NT2/D1 (cell line): ENCODE results near the gene CFAP54.

Experiments
- DNase-seq: peaks from one replicate; pipeline ENCODE4 v3.0.0-alpha.2; 2011; ENCODE audit warnings: low read depth, low spot score
- H3K27me3 ChIP-seq: 2 replicates; pipeline ENCODE4 v1.6.0; 2011; ENCODE audit warnings: mild to moderate bottlenecking; ENCODE audit not compliant: insufficient read length, insufficient read depth
- H3K36me3 ChIP-seq: 2 replicates; pipeline ENCODE4 v1.6.1; 2011; ENCODE audit warnings: mild to moderate bottlenecking, low read length, mixed read lengths; ENCODE audit not compliant: insufficient read depth, insufficient read length
- H3K4me1 ChIP-seq: 2 replicates; pipeline ENCODE4 v1.5.1; 2011; ENCODE audit not compliant: insufficient read depth, insufficient read length
- H3K4me3 ChIP-seq: 2 replicates; pipeline ENCODE4 v1.5.1; 2011; ENCODE audit warnings: low read depth; ENCODE audit not compliant: insufficient read length
- H3K9ac ChIP-seq: 2 replicates; pipeline ENCODE4 v1.6.0; 2011; ENCODE audit warnings: low read depth; ENCODE audit not compliant: insufficient read length
- H3K9me3 ChIP-seq: 2 replicates; pipeline ENCODE4 v1.5.1; 2011; ENCODE audit warnings: mild to moderate bottlenecking, low read length; ENCODE audit not compliant: insufficient read depth
- SUZ12 ChIP-seq: IDR thresholded peaks from 2 replicates; pipeline ENCODE4 v1.6.1; 2011; ENCODE audit not compliant: insufficient read length, insufficient read depth; ENCODE audit errors: extremely low read depth
- YY1 ChIP-seq: IDR thresholded peaks from 2 replicates; pipeline ENCODE4 v1.6.1; 2011; ENCODE audit not compliant: insufficient read length, insufficient read depth
- ZNF274 ChIP-seq: IDR thresholded peaks from 2 replicates; pipeline ENCODE4 v1.6.1; 2011; ENCODE audit warnings: mild to moderate bottlenecking, low read depth, low read length

Gene CFAP54

GRCh38 chr12:96811083-96811482 lies 321.7 kb downstream of the CFAP54 start:
- Histone ChIP-seq H3K4me3 (no peak overlapping the region), H3K36me3 (no peaks in the 10 kb centered on the region), H3K9me3 (no peaks in the 10 kb centered on the region), H3K9ac (no peak overlapping the region), H3K27me3 (no peaks in the 10 kb centered on the region), H3K4me1 (no peaks in the 10 kb centered on the region)
- DNase-seq = no peak
- TF ChIP-seq ZNF274 (no peak), SUZ12 (no peak), YY1 (no peak)

DNA sequence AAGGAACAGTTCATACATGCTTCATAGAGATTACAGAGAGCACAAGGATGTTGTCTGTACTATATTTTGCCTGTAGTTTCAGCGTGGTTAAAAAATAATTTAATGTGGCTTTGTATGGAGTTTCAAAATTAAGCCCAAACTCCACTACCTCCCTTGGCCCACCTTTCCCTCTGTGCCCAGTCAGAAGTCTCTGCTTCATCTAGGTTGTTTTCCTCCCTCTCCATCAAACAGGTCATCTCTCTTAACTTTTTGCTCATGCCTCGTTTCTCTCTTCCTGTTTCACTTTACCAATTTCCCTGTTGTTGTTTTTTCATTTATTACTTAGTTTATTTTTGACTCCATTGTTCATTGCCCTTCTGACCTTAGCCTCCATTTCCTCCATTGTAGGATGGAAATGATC lies 322.8 kb downstream of the CFAP54 start:
- H3K9ac ChIP-seq = no peak overlapping the region
- no peak overlapping the region for H3K4me3 ChIP-seq
- no peaks in the 10 kb centered on the region for H3K36me3 ChIP-seq
- H3K9me3 ChIP-seq = no peaks in the 10 kb centered on the region
- DNase-seq = no peak
- TF ChIP-seq ZNF274 = no peak
- no peak for TF ChIP-seq SUZ12
- TF ChIP-seq YY1 = no peak
- H3K4me1 ChIP-seq = no peaks in the 10 kb centered on the region
- H3K27me3 ChIP-seq = no peaks in the 10 kb centered on the region

GRCh38 chr12:96814200-96814599 lies 324.8 kb downstream of the CFAP54 start:
- TF ChIP-seq SUZ12 (no peak), ZNF274 (no peak), YY1 (no peak)
- H3K9ac ChIP-seq = no peak overlapping the region
- H3K4me1 ChIP-seq = no peaks in the 10 kb centered on the region
- no peak for DNase-seq
- no peaks in the 10 kb centered on the region for H3K27me3 ChIP-seq
- H3K36me3 ChIP-seq = no peaks in the 10 kb centered on the region
- H3K4me3 ChIP-seq = no peak overlapping the region
- H3K9me3 ChIP-seq = no peaks in the 10 kb centered on the region; the same call in 1 of the 2 replicates

- H3K4me3 ChIP-seq = no peak overlapping the region
- no peaks in the 10 kb centered on the region for H3K36me3 ChIP-seq
- DNase-seq = no peak
- no peaks in the 10 kb centered on the region for H3K27me3 ChIP-seq
- no peak overlapping the region for H3K9ac ChIP-seq
- no peaks in the 10 kb centered on the region for H3K4me1 ChIP-seq
- peaks cover 4% of the 10 kb centered on the region; the same call in 1 of the 2 replicates for H3K9me3 ChIP-seq
- TF ChIP-seq SUZ12 (no peak), ZNF274 (no peak), YY1 (no peak)
These were observed 332.2 kb downstream of the CFAP54 start for GRCh38 chr12:96821592-96821991.

GRCh38 chr12:96822641-96823040 lies 333.3 kb downstream of the CFAP54 start:
- TF ChIP-seq SUZ12 = no peak
- TF ChIP-seq ZNF274 = no peak
- TF ChIP-seq YY1 = no peak
- no peaks in the 10 kb centered on the region for H3K36me3 ChIP-seq

DNA sequence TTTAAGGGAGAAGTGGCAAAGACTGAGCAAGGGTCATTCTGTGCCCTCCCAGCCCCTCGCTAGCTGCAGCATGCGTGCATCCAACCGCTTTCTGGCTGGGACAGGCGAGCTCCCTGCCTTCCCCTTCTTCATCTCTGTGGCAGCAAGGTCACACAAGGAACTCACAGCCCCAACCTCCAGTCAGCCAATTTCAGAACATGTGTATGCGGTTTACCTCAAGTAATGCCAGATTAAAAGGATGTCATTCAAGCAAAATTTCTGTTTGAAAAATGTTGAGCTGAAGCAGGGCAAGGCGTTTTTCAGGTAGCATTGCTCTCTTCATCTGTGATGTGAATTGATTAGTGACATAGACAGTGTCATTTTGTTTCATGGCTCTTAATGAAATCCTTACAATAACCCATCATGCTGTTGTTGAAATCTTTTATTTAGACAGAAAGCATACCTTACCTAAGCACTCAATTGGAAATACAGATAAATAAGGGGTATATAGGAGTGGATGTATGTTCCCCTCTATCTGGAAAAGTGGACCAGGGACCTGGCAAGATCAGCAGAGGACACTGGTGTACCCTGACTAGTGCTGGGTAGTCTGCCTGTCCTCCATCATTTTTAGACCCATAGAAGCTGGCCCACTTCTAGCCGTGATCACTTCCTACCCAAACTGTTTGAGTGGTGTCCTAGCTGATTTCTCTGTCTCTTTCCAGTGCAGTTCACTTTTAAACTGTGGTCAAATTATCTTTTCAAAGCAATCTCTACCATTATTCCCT lies 334.9 kb downstream of the CFAP54 start:
- Histone ChIP-seq H3K36me3 (no peaks in the 10 kb centered on the region), H3K27me3 (no peaks in the 10 kb centered on the region), H3K9ac (no peak overlapping the region), H3K4me1 (no peaks in the 10 kb centered on the region), H3K9me3 (peaks cover 4% of the 10 kb centered on the region; the same call in 1 of the 2 replicates), H3K4me3 (no peak overlapping the region)
- TF ChIP-seq YY1 (no peak), SUZ12 (no peak), ZNF274 (no peak)
- DNase-seq = no peak

More at GRCh38 chr12:96822641-96823040, 333.3 kb downstream of the CFAP54 start:
- Histone ChIP-seq H3K9me3 (peaks cover 4% of the 10 kb centered on the region; the same call in 1 of the 2 replicates), H3K9ac (no peak overlapping the region), H3K27me3 (no peaks in the 10 kb centered on the region), H3K4me3 (no peak overlapping the region), H3K4me1 (no peaks in the 10 kb centered on the region)
- DNase-seq = no peak

DNA sequence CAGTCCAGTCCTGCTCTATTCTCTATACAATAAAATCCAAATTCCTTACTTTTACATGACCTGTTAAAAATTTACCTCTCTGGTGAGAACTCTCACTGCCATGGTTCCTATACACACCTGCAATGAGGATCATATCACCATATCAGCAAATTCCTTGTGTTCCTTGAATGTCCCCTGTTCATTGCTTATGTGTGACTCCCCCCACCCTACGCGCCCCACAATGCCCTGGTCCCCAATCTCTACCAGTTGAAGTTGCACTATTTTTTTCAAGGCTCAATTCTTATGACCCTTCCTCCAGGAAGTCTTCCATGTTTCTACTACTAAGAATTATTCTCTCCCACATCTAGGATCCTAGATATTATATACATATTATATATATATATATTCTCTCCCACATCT lies 335.5 kb downstream of the CFAP54 start:
- H3K4me1 ChIP-seq = no peaks in the 10 kb centered on the region
- no peak overlapping the region for H3K9ac ChIP-seq
- H3K27me3 ChIP-seq = no peaks in the 10 kb centered on the region
- H3K4me3 ChIP-seq = no peak overlapping the region
- H3K9me3 ChIP-seq = peaks cover 1% of the 10 kb centered on the region; the same call in 1 of the 2 replicates
- TF ChIP-seq ZNF274 (no peak), YY1 (no peak), SUZ12 (no peak)
- no peak for DNase-seq
- H3K36me3 ChIP-seq = no peaks in the 10 kb centered on the region

- H3K9ac ChIP-seq = no peak overlapping the region
- H3K4me3 ChIP-seq = no peak overlapping the region
- no peaks in the 10 kb centered on the region for H3K27me3 ChIP-seq
- no peak for TF ChIP-seq YY1
- no peak for TF ChIP-seq ZNF274
- TF ChIP-seq SUZ12 = no peak
- DNase-seq = no peak
- no peaks in the 10 kb centered on the region for H3K4me1 ChIP-seq
- H3K9me3 ChIP-seq = no peaks in the 10 kb centered on the region
- no peaks in the 10 kb centered on the region for H3K36me3 ChIP-seq
These were observed 338.9 kb downstream of the CFAP54 start for GRCh38 chr12:96828169-96828789.
